ENCODE data around the gene GLRA1. TPM values are rescaled to one million over a fixed set of nuclear protein-coding genes. Genes with fewer than 3 reads are reported as not detected.

The GLRA1 gene
- total RNA-seq, 2 experiments from 2014 or later, result not detected

GRCh38 chr5:151961557-151961956 is 36.9 kb upstream of the GLRA1 start:
- Mint-ChIP-seq H3K27ac (no peak overlapping the region), H3K4me3 (no peak overlapping the region), H3K27me3 (no peaks in the 10 kb centered on the region), H3K4me1 (ENCODE audit: low read depth) (peaks cover 10% of the 10 kb centered on the region), H3K36me3 (ENCODE audit: low read depth) (no peaks in the 10 kb centered on the region), H3K9me3 (no peaks in the 10 kb centered on the region)
- TF ChIP-seq CTCF (IDR thresholded peaks at IDR 0.05), result no peak
- intact Hi-C loops (cut with micrococcal nuclease), result no loop called here
- no peak for DNase-seq
- no peak for ATAC-seq
- ChIA-PET CTCF (no interaction called here), POLR2A (no interaction called here)

GRCh38 chr5:151958111-151958510 is 33.5 kb upstream of the GLRA1 start:
- no peaks in the 10 kb centered on the region for H3K36me3 Mint-ChIP-seq (ENCODE audit: low read depth)
- ChIA-PET CTCF (no interaction called here), POLR2A (no interaction called here)
- no peak overlapping the region for H3K4me3 Mint-ChIP-seq
- H3K27ac Mint-ChIP-seq, result no peak overlapping the region
- H3K27me3 Mint-ChIP-seq, result no peaks in the 10 kb centered on the region
- no peaks in the 10 kb centered on the region for H3K9me3 Mint-ChIP-seq
- TF ChIP-seq CTCF (IDR thresholded peaks at IDR 0.05), result no peak
- intact Hi-C loops (cut with micrococcal nuclease), result no loop called here
- DNase-seq, result no peak
- no peak for ATAC-seq
- H3K4me1 Mint-ChIP-seq (ENCODE audit: low read depth), result peaks cover 18% of the 10 kb centered on the region

- H3K27ac Mint-ChIP-seq, result no peak overlapping the region
- H3K36me3 Mint-ChIP-seq (ENCODE audit: low read depth), result no peaks in the 10 kb centered on the region
- no peak overlapping the region for H3K4me3 Mint-ChIP-seq
- intact Hi-C loops (cut with micrococcal nuclease), result no loop called here
- CTCF ChIA-PET, result interaction anchor here (1.1 to 2.2 kb wide), 2 partner anchors 12 to 186 kb away, joined by 3 to 9 read pairs; no protein-coding TSS in a partner anchor
- DNase-seq (no peak), ATAC-seq (no peak)
- no peaks in the 10 kb centered on the region for H3K9me3 Mint-ChIP-seq
- TF ChIP-seq CTCF (IDR thresholded peaks at IDR 0.05), result no peak
- POLR2A ChIA-PET, result no interaction called here
- H3K27me3 Mint-ChIP-seq, result no peaks in the 10 kb centered on the region
- peaks cover 18% of the 10 kb centered on the region for H3K4me1 Mint-ChIP-seq (ENCODE audit: low read depth)
Measured at GRCh38 chr5:151956725-151957124, 32.1 kb upstream of the GLRA1 start.

- peaks cover 4% of the 10 kb centered on the region for H3K27me3 Mint-ChIP-seq
- H3K36me3 Mint-ChIP-seq (ENCODE audit: low read depth), result no peaks in the 10 kb centered on the region
- no peak for TF ChIP-seq CTCF (IDR thresholded peaks at IDR 0.05)
- no peak for DNase-seq
- ChIA-PET CTCF (interaction anchor here (1.6 kb wide), 1 partner anchor 129 kb away, joined by 3 read pairs; no protein-coding TSS in a partner anchor), POLR2A (interaction anchor here (1.1 kb wide), 1 partner anchor 127 kb away, joined by 3 read pairs; no protein-coding TSS in a partner anchor)
- intact Hi-C loops (cut with micrococcal nuclease), result no loop called here
- H3K4me1 Mint-ChIP-seq (ENCODE audit: low read depth), result peaks cover 18% of the 10 kb centered on the region
- H3K9me3 Mint-ChIP-seq, result no peaks in the 10 kb centered on the region
- H3K4me3 Mint-ChIP-seq, result no peak overlapping the region
- no peak overlapping the region for H3K27ac Mint-ChIP-seq
- no peak for ATAC-seq
Measured at GRCh38 chr5:151954255-151954654, 29.6 kb upstream of the GLRA1 start.

GRCh38 chr5:151953833-151954232 is 29.2 kb upstream of the GLRA1 start:
- intact Hi-C loops (cut with micrococcal nuclease), result no loop called here
- Mint-ChIP-seq H3K27me3 (peaks cover 7% of the 10 kb centered on the region), H3K9me3 (no peaks in the 10 kb centered on the region), H3K36me3 (ENCODE audit: low read depth) (no peaks in the 10 kb centered on the region), H3K4me3 (no peak overlapping the region), H3K4me1 (ENCODE audit: low read depth) (peaks cover 18% of the 10 kb centered on the region), H3K27ac (no peak overlapping the region)
- no peak for ATAC-seq
- DNase-seq, result no peak
- ChIA-PET POLR2A (interaction anchor here (1.1 kb wide), 1 partner anchor 127 kb away, joined by 3 read pairs; no protein-coding TSS in a partner anchor), CTCF (interaction anchor here (0.8 to 1.6 kb wide), 2 partner anchors 128 to 190 kb away, joined by 3 read pairs; no protein-coding TSS in a partner anchor)
- TF ChIP-seq CTCF (IDR thresholded peaks at IDR 0.05), result no peak

Data from activated CD8-positive, alpha-beta T cell treated with anti-CD3 and anti-CD28 coated beads for 36 hours (primary cell).